GM19023 (cell line): ENCODE results near the gene KRTAP20-4.

ENCODE experiments used
- ATAC-seq: cut with Tn5 transposase; IDR thresholded peaks from one replicate; pipeline ENCODE4 v1.9.1; 2021; ENCODE audit warnings: mild to moderate bottlenecking, moderate library complexity; ENCODE audit not compliant: unreplicated experiment

KRTAP20-4 gene

GRCh38 chr21:30646904-30647414, 26.5 kb downstream of the KRTAP20-4 start:
- no peak for ATAC-seq

GRCh38 chr21:30652891-30653290, 32.5 kb downstream of the KRTAP20-4 start:
- no peak for ATAC-seq

- ATAC-seq, result no peak
Observed at GRCh38 chr21:30668776-30669175, 48.3 kb downstream of the KRTAP20-4 start.
